ENCODE data around the gene RNASE8.

The RNASE8 gene

DNA sequence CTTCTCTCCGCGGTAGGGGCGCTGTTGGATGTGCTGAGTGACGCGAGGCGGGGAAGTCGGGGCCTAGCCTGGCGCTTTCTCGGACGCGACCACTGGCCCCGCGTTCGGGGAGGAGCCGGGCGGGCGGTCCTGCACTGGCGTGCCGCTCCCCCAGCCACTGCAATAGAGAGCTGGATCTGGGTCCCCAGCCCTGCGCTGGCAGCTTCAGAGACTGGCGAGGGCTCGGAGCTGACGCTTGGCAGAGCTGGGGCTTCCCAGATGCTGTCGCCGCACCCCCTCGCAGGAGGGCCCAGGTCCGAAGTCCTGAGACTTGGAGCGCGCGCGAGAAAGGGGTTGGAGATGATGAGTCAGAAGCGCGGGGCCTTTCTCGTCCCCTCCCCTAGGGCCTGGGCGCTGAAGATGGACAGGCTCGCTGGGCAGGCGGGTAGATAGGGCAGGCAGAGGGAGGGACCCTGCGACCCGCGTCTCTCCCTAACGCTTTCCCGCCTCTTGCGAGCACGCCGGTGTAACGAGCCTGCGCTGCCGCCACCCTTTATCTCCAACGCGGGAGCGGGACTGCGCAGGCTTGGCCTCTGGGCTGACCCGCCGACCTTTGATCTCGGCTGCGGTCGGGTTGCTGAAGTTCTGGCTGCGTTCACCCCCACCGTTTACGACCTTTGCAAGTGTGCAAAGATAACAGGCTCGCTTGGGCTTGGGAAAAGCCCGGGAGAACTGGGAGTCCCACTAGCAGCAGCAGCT is 46.3 kb downstream of the RNASE8 start:
- peak overlapping the region; percentile 90 for H3K27ac ChIP-seq

DNA sequence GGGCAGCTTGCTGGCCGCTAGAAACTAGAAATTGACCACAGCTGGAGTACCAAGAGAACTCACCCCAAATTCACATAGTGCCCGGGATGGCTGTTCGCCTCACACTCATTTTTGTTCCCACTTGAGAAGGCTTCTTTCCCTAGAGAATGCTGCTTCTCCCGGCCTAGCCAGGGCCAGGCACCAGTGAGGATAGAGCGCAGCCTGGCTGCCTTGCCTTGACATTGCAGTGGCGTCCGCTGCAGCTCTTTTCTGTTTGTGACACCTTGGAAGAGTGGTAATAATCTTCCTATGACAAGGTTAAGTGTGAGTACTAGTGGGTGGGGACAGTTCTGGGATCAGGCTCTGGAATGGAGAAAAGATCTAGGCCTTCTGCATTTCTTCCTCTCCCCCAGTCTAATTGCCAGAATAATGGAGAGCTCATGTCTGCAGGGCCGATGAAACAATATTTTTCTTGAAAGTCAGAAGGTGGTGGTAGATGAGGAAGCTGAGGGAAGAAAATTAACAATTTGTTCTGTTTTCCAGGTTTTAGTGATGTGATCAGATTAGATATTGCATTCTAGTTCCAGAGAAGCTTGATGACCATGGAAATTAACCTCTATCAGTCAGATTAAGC is 46.9 kb downstream of the RNASE8 start:
- H3K27ac ChIP-seq = peak overlapping the region; percentile 90
- no peak; the same call in 1 of the 2 replicates for TF ChIP-seq ZFX (IDR thresholded peaks at IDR 0.05)
- TF ChIP-seq, protein P1, sequence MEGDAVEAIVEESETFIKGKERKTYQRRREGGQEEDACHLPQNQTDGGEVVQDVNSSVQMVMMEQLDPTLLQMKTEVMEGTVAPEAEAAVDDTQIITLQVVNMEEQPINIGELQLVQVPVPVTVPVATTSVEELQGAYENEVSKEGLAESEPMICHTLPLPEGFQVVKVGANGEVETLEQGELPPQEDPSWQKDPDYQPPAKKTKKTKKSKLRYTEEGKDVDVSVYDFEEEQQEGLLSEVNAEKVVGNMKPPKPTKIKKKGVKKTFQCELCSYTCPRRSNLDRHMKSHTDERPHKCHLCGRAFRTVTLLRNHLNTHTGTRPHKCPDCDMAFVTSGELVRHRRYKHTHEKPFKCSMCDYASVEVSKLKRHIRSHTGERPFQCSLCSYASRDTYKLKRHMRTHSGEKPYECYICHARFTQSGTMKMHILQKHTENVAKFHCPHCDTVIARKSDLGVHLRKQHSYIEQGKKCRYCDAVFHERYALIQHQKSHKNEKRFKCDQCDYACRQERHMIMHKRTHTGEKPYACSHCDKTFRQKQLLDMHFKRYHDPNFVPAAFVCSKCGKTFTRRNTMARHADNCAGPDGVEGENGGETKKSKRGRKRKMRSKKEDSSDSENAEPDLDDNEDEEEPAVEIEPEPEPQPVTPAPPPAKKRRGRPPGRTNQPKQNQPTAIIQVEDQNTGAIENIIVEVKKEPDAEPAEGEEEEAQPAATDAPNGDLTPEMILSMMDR (conservative IDR thresholded peaks at IDR 0.05) = peak; percentile 78

More for the DNA sequence above, 46.3 kb downstream of the RNASE8 start:
- TF ChIP-seq, protein P1 (conservative IDR thresholded peaks at IDR 0.05) = peak; percentile 31; the same call in 1 of the 2 replicates
- TF ChIP-seq ZFX (IDR thresholded peaks at IDR 0.05) = 0 out of 2 replicates have a peak, but pooled peaks have one; percentile 24

DNA sequence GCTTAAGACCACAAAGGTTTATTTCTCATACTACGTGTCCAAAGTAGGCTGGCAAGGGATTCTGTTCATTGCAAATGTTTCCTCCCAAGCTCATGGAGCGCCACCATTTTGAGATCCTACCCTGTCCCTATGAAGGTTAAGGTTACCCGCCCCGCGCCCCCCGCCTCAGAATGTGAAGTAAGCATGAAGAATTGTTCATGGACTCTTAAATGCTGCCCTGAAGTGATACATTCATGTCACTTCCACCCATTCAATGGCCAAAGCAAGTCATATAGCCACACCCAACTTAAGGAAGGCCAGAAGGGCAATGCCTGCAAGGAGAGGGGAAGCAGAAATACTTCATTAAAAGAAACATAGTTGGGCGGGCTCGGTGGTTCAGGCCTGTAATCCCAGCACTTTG is 47.5 kb downstream of the RNASE8 start:
- TF ChIP-seq ZFX (IDR thresholded peaks at IDR 0.05) = no peak
- TF ChIP-seq, protein P1 (conservative IDR thresholded peaks at IDR 0.05) = no peak
- peak overlapping the region; percentile 90 for H3K27ac ChIP-seq

DNA sequence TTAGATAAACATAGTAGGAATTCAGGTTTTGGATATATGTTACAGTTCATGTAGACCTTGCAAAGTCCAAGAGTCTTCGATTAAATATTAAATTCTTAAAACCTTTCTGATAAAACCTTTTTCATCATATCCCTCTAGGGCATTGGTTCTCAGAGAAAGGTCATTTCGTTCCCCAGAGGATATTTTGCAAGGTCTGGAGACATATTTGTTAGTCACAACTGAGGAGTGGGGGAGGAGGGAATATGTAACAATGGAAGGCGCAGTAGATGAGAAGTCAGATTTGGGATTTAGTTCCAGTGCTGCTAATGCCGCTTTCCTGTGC is 48.5 kb downstream of the RNASE8 start:
- H3K27ac ChIP-seq = no peak overlapping the region
- TF ChIP-seq ZFX (IDR thresholded peaks at IDR 0.05) = no peak
- TF ChIP-seq, protein P1 (conservative IDR thresholded peaks at IDR 0.05) = no peak

DNA sequence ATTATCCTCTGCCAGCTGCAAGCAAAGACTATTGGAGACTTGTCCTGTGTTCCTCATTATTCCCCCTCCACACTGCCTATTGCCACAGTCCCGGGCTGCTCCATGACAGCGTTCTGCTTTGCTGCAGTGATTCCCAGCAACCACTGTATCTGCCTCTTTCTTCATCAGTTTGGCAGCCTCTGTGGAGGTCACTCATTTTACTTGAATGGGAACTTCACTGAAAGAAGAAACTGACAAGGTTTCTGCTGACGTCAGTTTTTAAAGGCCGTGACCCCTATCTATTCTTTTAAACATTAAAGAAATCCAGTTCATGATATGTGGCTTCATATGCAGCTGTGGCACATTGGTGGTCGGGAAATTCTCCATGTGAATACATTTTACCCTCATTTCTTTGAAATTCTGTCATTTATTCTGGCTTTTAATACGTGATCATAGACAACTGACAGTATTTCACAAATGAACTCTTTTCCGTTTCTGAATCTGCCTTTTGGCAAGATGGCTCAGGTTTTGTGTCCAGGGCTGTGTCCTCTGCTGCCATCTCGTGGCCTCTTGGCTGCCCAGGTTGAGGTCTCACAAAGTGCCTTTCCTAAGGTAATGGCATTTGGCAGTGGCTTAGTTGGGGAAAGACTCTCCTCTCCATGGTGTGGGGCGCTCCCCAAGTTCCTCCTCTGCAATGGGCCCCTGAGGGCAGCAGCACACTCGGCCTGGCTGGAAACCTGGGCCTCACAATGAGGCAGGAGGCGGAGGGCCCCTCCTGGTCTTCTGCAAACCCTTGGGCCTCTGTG is 49.1 kb downstream of the RNASE8 start:
- no peak for TF ChIP-seq ZFX (IDR thresholded peaks at IDR 0.05)
- TF ChIP-seq, protein P1 (conservative IDR thresholded peaks at IDR 0.05) = peak; percentile 94
- 0 out of 2 replicates have a peak overlapping the region, but pooled peaks have one; percentile 15 for H3K27ac ChIP-seq

DNA sequence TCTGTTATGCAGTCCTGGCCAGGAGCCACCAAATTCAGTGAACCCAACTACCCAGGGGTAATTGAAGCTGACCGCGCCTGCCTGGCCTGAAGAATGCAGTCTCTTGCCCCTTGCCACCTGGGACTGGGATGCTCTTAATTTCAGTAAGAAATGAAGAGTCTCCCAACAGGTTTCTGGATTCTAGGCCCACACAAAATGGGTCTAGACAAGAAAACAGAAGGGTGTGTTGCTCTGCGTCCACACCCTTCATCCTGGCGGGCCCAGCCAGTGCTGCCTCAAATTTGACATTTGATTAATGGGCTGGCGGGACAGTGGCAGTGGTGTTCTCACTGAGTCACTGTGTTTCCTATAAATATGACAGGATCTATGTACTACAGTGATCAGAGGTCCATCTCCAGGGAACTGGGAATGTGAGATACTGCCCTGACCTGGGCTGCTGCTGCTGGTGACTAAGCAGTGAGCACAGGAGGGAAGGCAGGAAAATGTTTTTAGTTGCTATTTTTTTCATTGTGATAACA is 49.7 kb downstream of the RNASE8 start:
- 0 out of 2 replicates have a peak overlapping the region, but pooled peaks have one; percentile 15 for H3K27ac ChIP-seq
- TF ChIP-seq, protein P1 (conservative IDR thresholded peaks at IDR 0.05) = no peak
- no peak for TF ChIP-seq ZFX (IDR thresholded peaks at IDR 0.05)

All from C4-2B (cell line).